ENCODE measurements around the gene BCL6B.
A peak's percentile ranks its signal among the peaks of the same experiment; 100 is the strongest.

GRCh38 chr17:7004398-7005253 lies 18.2 kb upstream of the BCL6B start:
- peak; percentile 71 for TF ChIP-seq CTCF (IDR thresholded peaks at IDR 0.05; ENCODE audit: low read length)
- no peak for TF ChIP-seq EZH2phosphoT487 (IDR thresholded peaks at IDR 0.05; ENCODE audit: low read length)
- TF ChIP-seq EZH2 (optimal IDR thresholded peaks at IDR 0.05; ENCODE audit: low read depth, low read length), result no peak
